Lung (tissue), 12 donors: ENCODE results near the gene DROSHA. TPM values are rescaled to one million over a fixed set of nuclear protein-coding genes. Genes with fewer than 3 reads are reported as not detected.

Experiments used
- ATAC-seq: fragments of 200-7000 bp; cut with Tn5 transposase; one replicate; pipeline ENCODE4 v1.9.1; 2020; ENCODE audit warnings: moderate number of reproducible peaks; ENCODE audit not compliant: insufficient read depth, low FRiP score
- DNase-seq, 3 donors: peaks; one replicate each; pipeline ENCODE4 v3.0.0-alpha.2; 2013 to 2017
- H3K27ac ChIP-seq, 2 donors: one replicate each; pipeline ENCODE4 v1.5.1; 2013; ENCODE audit warnings: mild to moderate bottlenecking in 2 of 2, moderate library complexity in 2 of 2, control low read depth in 1 of 2, inconsistent platforms in 1 of 2, low read depth in 1 of 2, low read length in 1 of 2
- H3K27me3 ChIP-seq, 3 donors: one replicate each; pipeline ENCODE4 v1.5.1; 2013; ENCODE audit warnings: low read length in 2 of 3; ENCODE audit not compliant: control insufficient read depth in 3 of 3, insufficient read depth in 3 of 3
- H3K36me3 ChIP-seq, 4 donors: one replicate each; pipeline ENCODE4 v1.5.1; 2013; ENCODE audit warnings: low read length in 4 of 4, mild to moderate bottlenecking in 1 of 4, moderate library complexity in 1 of 4; ENCODE audit not compliant: control insufficient read depth in 4 of 4, insufficient read depth in 4 of 4
- H3K4me1 ChIP-seq, 5 donors: one replicate each; pipeline ENCODE4 v1.5.1; 2013; ENCODE audit warnings: low read length in 5 of 5, mild to moderate bottlenecking in 2 of 5, moderate library complexity in 1 of 5; ENCODE audit not compliant: control insufficient read depth in 5 of 5, insufficient read depth in 5 of 5
- H3K4me3 ChIP-seq: one replicate; pipeline ENCODE4 v1.5.1; 2013; ENCODE audit warnings: mild to moderate bottlenecking, control low read depth, moderate library complexity
- H3K9ac ChIP-seq, 2 donors: one replicate each; pipeline ENCODE4 v1.5.1; 2013; ENCODE audit warnings: low read length in 2 of 2, control low read depth in 1 of 2; ENCODE audit not compliant: insufficient read depth in 1 of 2
- H3K9me3 ChIP-seq, 4 donors: one replicate each; pipeline ENCODE4 v1.5.1; 2013; ENCODE audit warnings: low read length in 3 of 4, mild to moderate bottlenecking in 1 of 4, moderate library complexity in 1 of 4; ENCODE audit not compliant: control insufficient read depth in 4 of 4, insufficient read depth in 3 of 4
- WGBS, 2 donors: extraction: QIAGEN DNeasy Blood & Tissue Kit; methylation state at CpG; one replicate each; pipeline ENCODE4 v1.1.7; 2013; 5-methylcytosine and 5-hydroxymethylcytosine counted together
- polyA plus RNA-seq, 2 donors: library from polyadenylated mRNA; stranded (reverse); fragments of 200-250 nt; gene quantifications; one replicate each; pipeline ENCODE4 v1.2.1, GENCODE V29; 2013
- total RNA-seq, 2 donors: library from RNA; depleted of rRNA in 1 of 2; stranded (reverse); fragments of >200 nt in 1 of 2; gene quantifications; one replicate each; pipeline ENCODE4 v1.2.1, GENCODE V29; 2014 to 2021
- TF ChIP-seq, protein P1 (sequence below): IDR thresholded peaks from 2 replicates; pipeline ENCODE4 v1.5.1; 2012; ENCODE audit warnings: mild to moderate bottlenecking; ENCODE audit errors: control extremely low read depth, extremely low read depth
- donor health status: control.
- donor health status: control.
- donor health status: Bipolar disorder and iron deficiency.
- donor health status: healthy.
- donor health status: DM: yes; HTN: yes; CAD: no.

Gene DROSHA
- total and polyA plus RNA-seq, 4 donors = 16.2 to 92.0 (median 49.9) TPM

DNA sequence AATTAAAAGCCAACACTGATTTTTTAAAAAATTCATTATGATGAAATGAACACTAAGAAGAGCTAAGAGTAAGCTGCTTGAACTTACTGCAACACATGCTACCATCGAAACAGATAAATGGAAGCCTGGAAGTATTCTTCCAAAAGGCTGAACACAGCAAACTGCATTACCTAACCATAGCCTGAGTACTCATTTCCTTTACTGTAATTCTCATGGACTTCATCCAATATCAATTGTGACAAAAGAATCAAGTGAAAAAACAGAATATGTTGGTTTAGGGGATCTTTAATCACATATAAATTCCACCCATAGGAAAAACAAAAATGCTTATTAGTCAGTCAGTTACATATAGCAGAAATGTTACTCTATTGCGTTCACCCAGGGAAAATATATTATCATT lies 68.5 kb downstream of the DROSHA start:
- ATAC-seq = no peak
- no peaks in the 10 kb centered on the region for H3K9me3 ChIP-seq
- 96% methylated on average over 2 of the region's 2 CpGs for WGBS, 2 donors
- no peak overlapping the region for H3K9ac ChIP-seq
- no peaks in the 10 kb centered on the region for H3K4me1 ChIP-seq
- H3K27me3 ChIP-seq = no peaks in the 10 kb centered on the region
- H3K27ac ChIP-seq = no peak overlapping the region
- H3K4me3 ChIP-seq = no peak overlapping the region
- peaks cover 9 to 53% (median 38%) of the 10 kb centered on the region in 4 donors for H3K36me3 ChIP-seq
- DNase-seq = no peak
- TF ChIP-seq, protein P1, sequence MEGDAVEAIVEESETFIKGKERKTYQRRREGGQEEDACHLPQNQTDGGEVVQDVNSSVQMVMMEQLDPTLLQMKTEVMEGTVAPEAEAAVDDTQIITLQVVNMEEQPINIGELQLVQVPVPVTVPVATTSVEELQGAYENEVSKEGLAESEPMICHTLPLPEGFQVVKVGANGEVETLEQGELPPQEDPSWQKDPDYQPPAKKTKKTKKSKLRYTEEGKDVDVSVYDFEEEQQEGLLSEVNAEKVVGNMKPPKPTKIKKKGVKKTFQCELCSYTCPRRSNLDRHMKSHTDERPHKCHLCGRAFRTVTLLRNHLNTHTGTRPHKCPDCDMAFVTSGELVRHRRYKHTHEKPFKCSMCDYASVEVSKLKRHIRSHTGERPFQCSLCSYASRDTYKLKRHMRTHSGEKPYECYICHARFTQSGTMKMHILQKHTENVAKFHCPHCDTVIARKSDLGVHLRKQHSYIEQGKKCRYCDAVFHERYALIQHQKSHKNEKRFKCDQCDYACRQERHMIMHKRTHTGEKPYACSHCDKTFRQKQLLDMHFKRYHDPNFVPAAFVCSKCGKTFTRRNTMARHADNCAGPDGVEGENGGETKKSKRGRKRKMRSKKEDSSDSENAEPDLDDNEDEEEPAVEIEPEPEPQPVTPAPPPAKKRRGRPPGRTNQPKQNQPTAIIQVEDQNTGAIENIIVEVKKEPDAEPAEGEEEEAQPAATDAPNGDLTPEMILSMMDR = no peak

DNA sequence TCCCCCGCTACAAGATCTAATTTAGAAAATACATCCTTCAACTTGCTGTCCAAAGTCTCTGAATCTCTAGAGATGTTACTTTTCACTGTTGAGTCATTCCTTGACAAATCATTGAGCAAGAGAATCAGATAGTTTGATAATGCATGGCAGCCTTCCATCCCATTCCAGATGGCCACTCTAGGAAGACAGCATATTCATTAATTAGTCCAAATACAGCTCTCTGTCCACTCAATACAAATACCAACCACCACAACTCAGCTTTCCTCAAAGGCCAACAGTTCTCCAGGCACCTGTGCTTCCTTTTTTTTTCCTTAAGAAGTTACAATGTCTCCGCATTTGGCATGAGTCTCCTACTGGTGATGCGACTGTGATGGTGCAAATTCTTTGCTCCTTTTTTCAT lies 72.3 kb downstream of the DROSHA start:
- Histone ChIP-seq H3K4me3 (no peak overlapping the region), H3K27ac (no peak overlapping the region), H3K9ac (no peak overlapping the region), H3K27me3 (no peaks in the 10 kb centered on the region), H3K4me1 (no peaks in the 10 kb centered on the region), H3K9me3 (peaks cover 0 to 2% (median 0%) of the 10 kb centered on the region in 4 donors), H3K36me3 (peaks cover 7 to 45% (median 30%) of the 10 kb centered on the region in 4 donors)
- ATAC-seq (no peak), DNase-seq (no peak)
- TF ChIP-seq, protein P1 = no peak
- WGBS, 2 donors = 95 to 100% methylated on average over 3 of the region's 3 CpGs

DNA sequence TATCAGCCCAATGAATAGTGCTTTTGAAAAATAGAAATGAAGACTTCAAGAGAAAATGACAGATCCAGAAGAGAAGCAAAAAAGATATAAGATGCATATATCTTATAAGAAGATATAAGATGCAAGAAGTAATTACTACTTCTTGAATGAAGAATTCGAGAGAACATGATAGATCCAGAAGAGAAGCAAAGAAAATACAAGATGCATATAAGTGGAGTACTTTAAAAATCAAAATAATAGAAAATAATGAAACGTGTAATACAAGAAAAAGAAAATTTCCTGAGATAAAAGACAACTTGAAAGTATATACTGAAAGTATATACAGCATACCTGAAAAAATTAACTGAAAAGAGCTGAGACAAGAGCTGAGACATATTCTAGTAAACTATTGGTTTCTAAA lies 76.7 kb downstream of the DROSHA start:
- WGBS, 2 donors = 98 to 100% methylated on average over 2 of the region's 2 CpGs
- H3K4me3 ChIP-seq = no peak overlapping the region
- H3K36me3 ChIP-seq = peaks cover 6 to 32% (median 28%) of the 10 kb centered on the region in 4 donors
- no peaks in the 10 kb centered on the region for H3K4me1 ChIP-seq
- DNase-seq = no peak
- no peak overlapping the region for H3K9ac ChIP-seq
- no peak for ATAC-seq
- H3K27me3 ChIP-seq = no peaks in the 10 kb centered on the region
- H3K27ac ChIP-seq = no peak overlapping the region
- TF ChIP-seq, protein P1 = no peak
- H3K9me3 ChIP-seq = peaks cover 0 to 2% (median 0%) of the 10 kb centered on the region in 4 donors

DNA sequence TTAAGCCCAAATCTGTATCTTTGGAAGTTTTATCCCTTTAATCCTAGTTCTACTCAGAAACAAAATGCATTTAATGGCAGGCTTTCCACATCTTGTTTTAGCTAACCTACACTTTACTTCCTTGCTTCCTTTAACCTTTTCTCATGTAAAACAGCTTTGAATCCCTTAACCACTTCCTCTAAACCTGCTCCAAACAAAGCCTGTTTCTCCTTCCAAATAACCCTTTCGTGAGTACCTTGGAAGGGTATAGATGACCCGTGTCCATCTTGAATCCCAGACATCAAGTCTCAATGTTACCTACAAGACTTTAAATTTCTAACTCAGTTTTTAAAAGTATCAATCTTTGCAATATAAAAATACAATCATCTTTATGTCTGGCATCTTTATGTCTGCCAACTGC lies 78.4 kb downstream of the DROSHA start:
- Histone ChIP-seq H3K27ac (no peak overlapping the region), H3K9me3 (peaks cover 0 to 2% (median 0%) of the 10 kb centered on the region in 4 donors), H3K9ac (no peak overlapping the region), H3K4me1 (no peaks in the 10 kb centered on the region), H3K36me3 (peaks cover 12 to 35% (median 25%) of the 10 kb centered on the region in 4 donors), H3K4me3 (no peak overlapping the region), H3K27me3 (no peaks in the 10 kb centered on the region)
- WGBS, 2 donors = 84 to 88% methylated on average over 2 of the region's 2 CpGs
- TF ChIP-seq, protein P1 = no peak
- ATAC-seq (no peak), DNase-seq (no peak)
